GM19239 (cell line): ENCODE results near the gene TNS3.

Experiments
- DNase-seq: peaks from one replicate; pipeline ENCODE4 v3.0.0; 2011; ENCODE audit warnings: low spot score; ENCODE audit not compliant: insufficient read length
- FAIRE-seq: peaks from 2 replicates; lab custom pipeline; 2011; peaks lifted over from hg19 to GRCh38; lab: Jason Lieb, UNC

The TNS3 gene

GRCh38 chr7:47568547-47568946 is 13.4 kb downstream of the TNS3 start:
- DNase-seq (no peak), FAIRE-seq (no peak)

GRCh38 chr7:47568056-47568455 is 13.9 kb downstream of the TNS3 start:
- DNase-seq (no peak), FAIRE-seq (no peak)

DNA sequence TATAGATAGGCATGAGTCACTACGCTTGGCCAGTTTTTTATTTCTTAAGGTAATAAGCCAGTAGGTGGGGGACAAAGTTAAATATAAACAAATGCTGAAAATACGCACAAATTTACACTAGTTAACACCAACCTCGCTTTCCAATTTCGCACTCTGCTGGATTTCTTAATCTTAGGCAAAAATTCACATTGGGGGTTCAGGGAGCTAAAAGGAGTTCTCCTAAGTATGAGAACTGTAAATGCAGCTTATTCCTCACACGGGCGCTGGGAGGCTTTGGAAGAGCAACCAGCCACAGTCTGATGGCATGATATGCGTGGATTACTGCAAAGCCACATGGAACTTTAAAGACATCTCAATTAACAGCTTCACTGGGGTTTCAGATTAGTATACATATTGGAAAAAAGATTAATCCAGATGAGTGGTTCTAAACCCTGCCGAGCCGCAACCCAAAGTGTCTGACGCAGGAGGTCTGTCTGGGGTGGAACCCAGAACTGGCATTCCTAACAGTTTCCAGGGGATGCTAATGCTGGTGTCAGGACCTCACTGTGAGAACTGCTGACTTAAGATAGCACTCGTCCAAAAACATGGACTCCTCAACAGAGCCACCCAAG is 16.2 kb downstream of the TNS3 start:
- DNase-seq: no peak
- no peak for FAIRE-seq

GRCh38 chr7:47563521-47563920 is 18.4 kb downstream of the TNS3 start:
- DNase-seq (no peak), FAIRE-seq (no peak)

DNA sequence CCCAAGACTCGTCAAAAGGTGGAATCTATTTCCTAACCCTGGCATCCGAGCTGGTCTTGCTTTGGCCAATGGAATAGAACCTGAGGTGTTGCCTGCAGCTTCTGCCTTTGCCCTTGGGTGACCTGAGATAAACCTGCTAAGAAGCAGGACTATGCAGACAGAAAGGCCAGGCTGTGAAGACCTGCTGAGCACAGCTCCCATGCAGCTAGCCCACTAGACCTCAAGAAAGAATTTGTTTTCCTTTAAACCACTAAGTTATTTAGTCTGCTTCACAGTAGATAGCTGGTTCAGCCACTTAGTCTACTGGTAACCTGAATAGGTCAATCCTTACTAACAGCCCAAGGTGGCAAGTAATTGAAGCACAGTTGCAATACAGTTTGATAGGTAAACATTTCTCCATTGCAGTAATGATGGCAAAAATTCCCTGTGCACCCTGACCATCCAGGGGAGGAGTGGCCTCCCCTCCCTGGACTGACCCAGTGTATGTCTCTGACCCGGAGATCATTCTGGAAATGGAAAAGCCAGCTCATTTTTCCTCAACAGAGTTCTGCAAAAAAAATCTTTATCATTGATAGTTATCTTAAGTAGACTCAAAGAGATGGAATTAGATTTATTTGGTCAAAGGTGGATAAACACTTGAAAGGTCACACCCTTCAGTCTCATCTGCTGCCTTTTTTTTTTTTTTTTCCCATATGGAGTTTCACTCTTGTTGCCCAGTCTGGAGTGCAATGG is 20.0 kb downstream of the TNS3 start:
- DNase-seq: no peak

GRCh38 chr7:47559306-47560220 is 22.3 kb downstream of the TNS3 start:
- FAIRE-seq (no peak), DNase-seq (no peak)

More for the DNA sequence above, 20.0 kb downstream of the TNS3 start:
- FAIRE-seq: no peak

DNA sequence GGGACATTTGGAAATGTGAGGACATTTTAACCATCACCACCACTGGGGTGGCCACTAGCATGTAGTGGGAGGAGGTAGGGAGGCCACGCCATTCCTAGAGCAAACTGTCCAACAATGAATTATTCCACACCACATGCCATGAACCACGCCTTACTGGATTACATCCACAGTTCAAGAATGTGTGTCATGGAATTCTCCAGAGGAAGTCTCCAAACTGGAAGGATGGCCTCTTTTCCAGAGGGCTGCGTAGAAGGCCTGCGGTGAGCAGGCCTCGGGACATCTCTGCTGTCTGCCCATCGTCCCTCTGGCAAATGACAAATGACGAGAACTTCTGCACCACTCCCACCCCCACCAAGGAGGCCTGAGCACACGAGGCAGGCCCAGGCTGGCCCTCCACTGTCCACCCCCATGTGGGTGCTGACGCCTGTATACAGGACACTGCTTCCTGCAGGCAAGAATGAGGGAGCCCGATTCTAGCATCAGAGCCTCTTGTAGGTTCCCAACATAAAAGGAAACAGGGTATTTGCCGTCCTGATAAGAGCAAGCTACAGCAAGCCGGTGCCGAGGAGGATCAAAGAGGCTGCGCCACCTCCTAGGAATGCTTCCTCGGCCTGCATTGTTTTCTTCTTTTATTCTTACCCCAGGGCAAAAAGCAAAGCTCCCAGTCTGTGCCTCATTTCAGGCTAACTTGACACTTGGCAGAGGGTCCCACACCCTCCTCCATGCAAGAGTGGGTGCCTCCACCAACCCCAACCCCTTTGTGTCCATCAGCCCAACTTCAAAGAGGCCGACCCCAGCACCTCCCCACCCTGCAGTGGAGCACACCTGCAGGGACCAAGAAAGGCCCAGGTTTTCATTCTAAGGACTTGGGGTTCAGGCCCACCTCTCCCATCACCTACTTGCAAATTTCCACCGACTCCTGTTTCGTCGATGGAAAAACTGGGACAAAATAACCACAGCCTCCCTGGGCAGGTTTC is 23.9 kb downstream of the TNS3 start:
- DNase-seq (no peak), FAIRE-seq (no peak)

DNA sequence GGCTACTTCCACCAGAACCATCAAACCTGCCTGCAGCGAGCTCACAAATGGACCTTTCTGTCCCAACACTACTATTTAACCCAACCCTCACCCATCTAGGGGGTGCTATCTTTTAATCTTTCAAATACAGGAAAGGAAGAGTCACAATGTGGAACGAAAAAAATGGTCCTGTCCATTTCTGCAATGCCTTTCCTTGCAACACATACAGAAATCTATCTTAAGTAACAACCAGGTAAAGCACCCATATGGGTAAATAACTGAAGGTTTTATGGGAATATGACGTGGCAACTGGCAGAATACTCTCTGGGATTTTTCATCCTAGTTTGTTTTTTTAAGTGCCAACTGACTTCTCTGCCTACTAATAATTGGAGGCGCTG is 24.6 kb downstream of the TNS3 start:
- FAIRE-seq: no peak
- DNase-seq: no peak

GRCh38 chr7:47556511-47557180 is 25.3 kb downstream of the TNS3 start:
- FAIRE-seq: no peak
- DNase-seq: no peak

DNA sequence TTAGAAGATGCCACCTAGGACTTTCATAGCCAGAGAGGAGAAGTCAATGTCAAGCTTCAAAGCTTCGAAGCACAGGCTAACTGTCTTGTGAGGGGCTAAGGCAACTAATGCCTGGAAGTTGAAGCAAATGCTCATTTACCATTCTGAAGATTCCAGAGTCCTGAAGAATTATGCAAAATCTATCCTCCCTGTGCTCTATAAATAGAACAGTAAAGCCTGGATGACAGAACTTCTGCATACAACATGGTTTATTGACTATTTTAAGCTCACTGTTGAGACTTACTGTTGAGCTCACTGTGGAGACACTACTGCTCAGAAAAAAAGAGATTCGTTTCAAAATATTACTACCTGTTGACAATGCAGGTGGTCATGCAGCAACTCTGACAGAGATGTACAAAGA is 28.6 kb downstream of the TNS3 start:
- FAIRE-seq (peak; percentile 8), DNase-seq (no peak)

DNA sequence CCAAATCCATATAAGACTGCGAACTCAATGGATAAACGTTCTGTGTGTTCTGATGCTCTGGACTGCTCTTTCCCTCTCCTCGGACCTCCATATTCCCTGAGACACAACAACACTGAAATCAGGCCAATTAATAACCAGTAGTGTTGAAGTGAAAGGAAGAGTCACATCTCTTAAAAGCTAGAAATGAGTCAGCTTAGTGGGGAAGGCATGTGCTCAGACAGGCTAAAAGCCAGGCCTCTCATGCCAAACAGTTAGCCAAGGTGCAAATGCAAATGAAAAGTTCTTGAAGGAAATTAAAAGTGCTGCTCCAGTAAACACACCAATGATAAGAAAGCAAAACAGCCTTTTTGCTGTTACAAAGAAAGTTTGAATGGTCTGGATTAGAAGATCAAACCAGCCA is 29.3 kb downstream of the TNS3 start:
- FAIRE-seq (peak; percentile 90), DNase-seq (peak; percentile 70)

GRCh38 chr7:47551668-47552440 is 30.1 kb downstream of the TNS3 start:
- DNase-seq (no peak), FAIRE-seq (no peak)

DNA sequence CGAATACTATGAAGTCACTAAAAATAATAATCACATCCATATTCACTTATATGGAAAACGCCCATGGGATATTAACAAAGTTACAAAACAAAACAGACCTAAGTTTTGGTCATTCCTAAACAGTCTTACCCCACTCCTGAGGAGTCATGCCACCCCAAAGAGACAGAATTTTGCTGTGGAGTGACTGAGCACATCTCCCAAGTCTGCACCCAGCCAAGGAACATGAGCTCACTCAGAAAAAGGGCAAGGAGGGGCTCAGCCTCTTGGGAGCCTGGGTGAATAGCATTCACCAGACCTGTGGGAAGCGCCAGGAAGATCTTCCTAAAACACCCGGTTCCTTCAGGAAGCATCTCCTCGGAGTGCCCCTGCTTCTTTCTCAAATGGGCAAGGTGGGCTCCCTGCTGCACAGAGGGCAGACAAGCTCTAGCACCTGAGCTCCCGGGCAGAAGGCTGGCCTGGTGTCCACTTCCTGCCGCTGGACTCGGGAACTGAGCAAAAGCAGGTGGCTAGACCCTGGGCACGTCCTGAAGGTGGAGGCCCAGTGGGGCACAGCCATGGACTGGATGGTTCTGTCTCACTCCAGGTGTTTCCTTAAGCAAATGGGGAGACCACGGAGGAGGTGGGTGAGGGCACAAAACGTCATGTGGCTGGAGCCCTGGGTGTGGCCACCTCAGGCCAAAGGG is 31.0 kb downstream of the TNS3 start:
- FAIRE-seq: no peak
- DNase-seq: no peak

DNA sequence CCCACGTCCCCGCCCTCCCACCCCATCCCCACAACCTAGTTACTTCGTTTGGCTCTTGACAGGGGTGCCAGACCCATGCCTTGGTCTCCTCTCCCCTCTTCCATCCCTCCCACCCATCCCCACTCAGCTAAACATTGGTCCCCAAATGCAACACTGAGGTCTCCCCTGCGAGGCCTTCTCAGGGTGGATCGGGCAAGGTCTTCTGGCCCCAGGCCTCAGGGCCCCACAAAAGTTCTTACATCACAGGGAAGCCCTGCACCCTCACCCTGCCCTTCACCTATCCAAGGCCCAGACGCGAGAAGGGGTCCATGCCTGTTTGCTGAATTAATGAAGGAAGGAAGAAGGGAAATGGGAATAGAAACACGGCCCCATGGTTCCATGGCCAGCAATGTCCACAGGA is 32.0 kb downstream of the TNS3 start:
- no peak for DNase-seq
- FAIRE-seq: no peak

GRCh38 chr7:47549397-47549796 is 32.5 kb downstream of the TNS3 start:
- FAIRE-seq: no peak
- DNase-seq: no peak

GRCh38 chr7:47548546-47548945 is 33.4 kb downstream of the TNS3 start:
- FAIRE-seq (no peak), DNase-seq (no peak)

DNA sequence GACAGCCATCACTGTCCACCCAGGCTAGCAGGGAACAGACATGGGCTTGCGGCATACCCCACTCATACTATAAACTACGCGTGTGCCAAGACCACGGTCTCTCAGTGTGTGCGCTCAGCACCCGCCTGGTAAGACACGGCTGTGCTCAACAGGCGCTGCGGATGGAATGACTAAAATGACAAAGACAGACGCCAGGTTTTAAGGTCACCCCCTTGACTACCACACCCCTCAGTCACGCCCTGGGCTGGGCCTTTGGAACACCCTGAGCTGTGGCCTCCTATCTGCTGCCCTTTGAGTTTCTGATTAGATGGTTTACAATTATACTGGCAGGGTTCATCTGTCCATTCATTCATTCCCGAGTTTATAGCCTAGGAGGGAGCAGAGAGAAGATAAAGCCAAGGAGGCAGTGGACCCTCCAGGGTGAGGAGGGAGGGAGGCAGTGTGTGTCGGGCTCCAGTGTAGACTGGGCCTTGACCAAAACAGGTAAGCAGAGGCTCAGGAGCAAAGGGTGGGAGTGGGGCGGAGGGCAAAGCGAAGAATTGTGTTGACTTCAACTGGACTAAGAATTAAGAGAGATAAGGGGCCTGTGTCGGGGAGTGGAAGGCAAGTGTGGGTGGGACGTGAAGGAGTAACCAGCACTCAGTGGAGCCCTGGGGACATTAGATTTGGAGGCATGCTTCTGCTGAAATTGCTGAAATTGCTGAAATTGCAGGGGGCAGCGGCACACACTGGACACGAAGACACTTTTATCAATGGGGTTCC is 35.0 kb downstream of the TNS3 start:
- DNase-seq (no peak), FAIRE-seq (no peak)
